Right lobe of liver (tissue), 6 donors: ENCODE results near the gene ASB7. TPM values are rescaled to one million over a fixed set of nuclear protein-coding genes. Genes with fewer than 3 reads are reported as not detected.

Experiments used
- ATAC-seq, 4 donors: fragments of 200-7000 bp; cut with Tn5 transposase; one replicate each; pipeline ENCODE4 v1.9.1; 2020; ENCODE audit warnings: mild to moderate bottlenecking in 4 of 4, moderate library complexity in 4 of 4
- DNase-seq, 3 donors: peaks; one replicate each; pipeline ENCODE4 v3.0.0-alpha.2; 2020
- H3K27ac ChIP-seq, 3 donors: fragments of 200-600 bp; one replicate each; pipeline ENCODE4 v1.8.0; 2022
- H3K27me3 ChIP-seq, 2 donors: fragments of 200-600 bp; one replicate each; pipeline ENCODE4 v1.8.0; 2022
- H3K36me3 ChIP-seq, 4 donors: fragments of 200-600 bp; sonication (generic) in 1 of 4; one replicate each; pipeline versions ENCODE4 v1.5.1 to v1.8.0; 2017 to 2022; ENCODE audit warnings: control low read depth in 1 of 4
- H3K4me1 ChIP-seq, 4 donors: fragments of 200-600 bp; sonication (generic) in 1 of 4; one replicate each; pipeline versions ENCODE4 v1.5.1 to v1.8.0; 2017 to 2022; ENCODE audit warnings: control low read depth in 1 of 4
- H3K4me3 ChIP-seq, 3 donors: fragments of 200-600 bp; one replicate each; pipeline ENCODE4 v1.8.0; 2022
- H3K9me3 ChIP-seq, 4 donors: fragments of 200-600 bp; sonication (generic) in 1 of 4; one replicate each; pipeline versions ENCODE4 v1.5.1 to v1.8.0; 2017 to 2022; ENCODE audit warnings: control low read depth in 1 of 4
- CTCF ChIP-seq, 4 donors: fragments of 200-600 bp in 3 of 4; fragments of 450-650 bp in 1 of 4; IDR thresholded peaks; one replicate each; pipeline versions ENCODE4 v1.5.1 to v1.8.0; 2016 to 2022; ENCODE audit warnings: antibody characterized with exemption in 4 of 4, mild to moderate bottlenecking in 2 of 4
- POLR2A ChIP-seq: fragments of 450-650 bp; IDR thresholded peaks from one replicate; pipeline ENCODE4 v1.6.1; 2017; ENCODE audit warnings: antibody characterized with exemption, mild to moderate bottlenecking
- WGBS: methylation state at CpG from one replicate; pipeline ENCODE4 v1.1.6; 2018; ENCODE audit warnings: low coverage, low lambda C conversion rate; ENCODE audit not compliant: insufficient coverage; ENCODE audit errors: missing lambda C conversion rate; 5-methylcytosine and 5-hydroxymethylcytosine counted together
- intact Hi-C, 2 donors: fragments of 100-400 bp; cut with DNase I; formaldehyde crosslinking; loops; one replicate each; pipeline versions ENCODE4 v1.11.2 to v1.14.1; 2022
- total RNA-seq, 6 experiments: library from RNA; depleted of rRNA in 2 of 6; stranded (reverse); fragments of >200 nt in 2 of 6; fragmentation: NEBNext Ultra II Directional in 3 of 6; extraction: Animal tissue kit (Norgen Biotek cat#: 25700) in 3 of 6; gene quantifications; one replicate each; pipeline versions ENCODE4 v1.1.0 to v1.2.4, GENCODE V29; 2016 to 2023
- donor health status: DM: no; HTN: yes; CAD: no.
- donor health status: DM: no; HTN: no; CAD: no.
- donor health status: DM: no; HTN: no; CAD: no.
- donor health status: DM: no; HTN: yes; CAD: no.
- donor health status: DM: no; HTN: yes; CAD: no.

The ASB7 gene
- total RNA-seq, 6 experiments from 2014 or later: 5.4 to 7.9 (median 7.2) TPM

- ATAC-seq: peak; percentile 25 to 72 (median 46)
These were observed 40.0 kb downstream of the ASB7 start for GRCh38 chr15:100642213-100642949.

GRCh38 chr15:100642950-100643338 lies 40.6 kb downstream of the ASB7 start:
- 70% methylated on average over 2 of the region's 4 CpGs for WGBS
- ATAC-seq (no peak), DNase-seq (no peak)
- TF ChIP-seq POLR2A (no peak), CTCF (IDR thresholded peaks at IDR 0.05) (no peak)
- H3K36me3 ChIP-seq: peaks cover 0 to 1% (median 0%) of the 10 kb centered on the region in 4 donors
- no peaks in the 10 kb centered on the region for H3K9me3 ChIP-seq
- H3K4me3 ChIP-seq: no peak overlapping the region
- no peak overlapping the region for H3K27ac ChIP-seq
- intact Hi-C loops: no loop called here
- H3K4me1 ChIP-seq: peaks cover 0 to 6% (median 0%) of the 10 kb centered on the region in 4 donors
- no peaks in the 10 kb centered on the region for H3K27me3 ChIP-seq

More at GRCh38 chr15:100642213-100642949, 40.0 kb downstream of the ASB7 start:
- Histone ChIP-seq H3K4me1 (peaks cover 0 to 12% (median 0%) of the 10 kb centered on the region in 4 donors), H3K4me3 (no peak overlapping the region), H3K27me3 (no peaks in the 10 kb centered on the region), H3K9me3 (no peaks in the 10 kb centered on the region), H3K36me3 (no peaks in the 10 kb centered on the region), H3K27ac (no peak overlapping the region)
- WGBS: 64% methylated on average over 8 of the region's 9 CpGs
- no peak for DNase-seq
- intact Hi-C loops: no loop called here
- no peak for TF ChIP-seq POLR2A
- no peak for TF ChIP-seq CTCF (IDR thresholded peaks at IDR 0.05)

- Histone ChIP-seq H3K4me1 (peaks cover 0 to 4% (median 0%) of the 10 kb centered on the region in 4 donors), H3K27me3 (no peaks in the 10 kb centered on the region), H3K27ac (no peak overlapping the region), H3K4me3 (no peak overlapping the region), H3K36me3 (peaks cover 0 to 16% (median 0%) of the 10 kb centered on the region in 4 donors), H3K9me3 (no peaks in the 10 kb centered on the region)
- intact Hi-C loops: no loop called here
- WGBS: 52% methylated on average over 3 of the region's 5 CpGs
- ATAC-seq (no peak), DNase-seq (no peak)
- TF ChIP-seq POLR2A (no peak), CTCF (IDR thresholded peaks at IDR 0.05) (no peak)
These were observed 43.3 kb downstream of the ASB7 start for GRCh38 chr15:100645671-100646070.

GRCh38 chr15:100648951-100649350 lies 46.6 kb downstream of the ASB7 start:
- Histone ChIP-seq H3K4me3 (no peak overlapping the region), H3K9me3 (no peaks in the 10 kb centered on the region), H3K27ac (no peak overlapping the region), H3K27me3 (no peaks in the 10 kb centered on the region), H3K4me1 (no peaks in the 10 kb centered on the region), H3K36me3 (peaks cover 0 to 16% (median 0%) of the 10 kb centered on the region in 4 donors)
- DNase-seq (no peak), ATAC-seq (no peak)
- intact Hi-C loops: no loop called here
- 93% methylated on average over 8 of the region's 8 CpGs for WGBS
- TF ChIP-seq CTCF (IDR thresholded peaks at IDR 0.05) (no peak), POLR2A (no peak)
